GM23248 (cell line): ENCODE data around the gene CDKAL1.
"Not testable (repeated sequence)": the region's sequence is repeated elsewhere in the genome, so short reads cannot be mapped to it uniquely, and the experiment has no call there.

Experiments
- EZH2 ChIP-seq: fragments of 200-600 bp; sonication (generic); IDR thresholded peaks from 2 replicates; pipeline ENCODE4 v1.6.1; 2018; ENCODE audit warnings: antibody characterized with exemption, mild to moderate bottlenecking; ENCODE audit not compliant: insufficient read depth, poor library complexity, severe bottlenecking
- EZH2phosphoT487 ChIP-seq: fragments of 200-600 bp; sonication (generic); IDR thresholded peaks from 2 replicates; pipeline ENCODE4 v1.6.1; 2018; ENCODE audit warnings: antibody characterized with exemption, moderate library complexity, mild to moderate bottlenecking, low read depth; ENCODE audit not compliant: insufficient read depth

- not testable (repeated sequence) for TF ChIP-seq EZH2phosphoT487, EZH2
These were observed 297.0 kb downstream of the CDKAL1 start for GRCh38 chr6:20831251-20831650.
